Inferior parietal cortex (tissue), 1 donor: Measurements from ENCODE around the gene NAP1L4.

Source experiments
- DNase-seq: peaks from one replicate; pipeline ENCODE4 v3.0.0-alpha.2; 2016; ENCODE audit errors: extremely low spot score

NAP1L4 gene

DNA sequence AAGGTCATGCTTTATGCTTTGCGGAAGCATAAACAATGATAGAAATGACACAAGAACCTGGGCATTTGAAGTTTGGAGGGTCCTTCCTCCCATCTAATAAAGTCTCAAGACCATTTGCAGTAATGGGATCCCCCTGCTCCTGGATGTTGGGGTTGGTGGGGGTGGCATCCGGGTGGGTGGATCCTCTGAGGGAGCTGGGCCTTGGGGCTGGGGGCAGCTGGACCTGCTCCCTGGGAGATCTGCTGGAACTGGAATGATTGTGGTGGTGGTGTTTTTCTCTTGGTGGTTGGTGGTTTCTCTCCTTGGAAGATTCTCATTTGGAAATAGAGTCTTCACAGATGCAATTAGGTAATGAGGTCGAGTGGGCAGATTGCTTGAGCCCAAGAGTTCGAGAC lies 2.2 kb upstream of the NAP1L4 start:
- no peak for DNase-seq

DNA sequence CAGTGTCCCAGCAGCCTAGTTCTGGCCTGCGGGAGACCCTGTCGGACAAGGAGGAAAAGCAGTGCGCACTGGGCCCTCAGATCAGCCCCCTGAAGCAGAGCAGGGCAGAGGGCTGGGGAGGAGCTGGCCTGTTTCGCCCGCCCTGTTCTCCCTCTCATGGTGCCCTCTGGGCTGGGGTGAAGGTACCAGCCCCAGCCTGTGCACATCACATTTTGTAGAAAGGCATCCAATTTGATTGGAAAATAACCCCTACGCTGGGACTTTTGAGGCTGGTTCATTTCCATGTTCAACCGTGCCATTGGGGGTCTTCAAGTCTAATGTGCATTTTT lies 832 bp upstream of the NAP1L4 start:
- no peak for DNase-seq

DNA sequence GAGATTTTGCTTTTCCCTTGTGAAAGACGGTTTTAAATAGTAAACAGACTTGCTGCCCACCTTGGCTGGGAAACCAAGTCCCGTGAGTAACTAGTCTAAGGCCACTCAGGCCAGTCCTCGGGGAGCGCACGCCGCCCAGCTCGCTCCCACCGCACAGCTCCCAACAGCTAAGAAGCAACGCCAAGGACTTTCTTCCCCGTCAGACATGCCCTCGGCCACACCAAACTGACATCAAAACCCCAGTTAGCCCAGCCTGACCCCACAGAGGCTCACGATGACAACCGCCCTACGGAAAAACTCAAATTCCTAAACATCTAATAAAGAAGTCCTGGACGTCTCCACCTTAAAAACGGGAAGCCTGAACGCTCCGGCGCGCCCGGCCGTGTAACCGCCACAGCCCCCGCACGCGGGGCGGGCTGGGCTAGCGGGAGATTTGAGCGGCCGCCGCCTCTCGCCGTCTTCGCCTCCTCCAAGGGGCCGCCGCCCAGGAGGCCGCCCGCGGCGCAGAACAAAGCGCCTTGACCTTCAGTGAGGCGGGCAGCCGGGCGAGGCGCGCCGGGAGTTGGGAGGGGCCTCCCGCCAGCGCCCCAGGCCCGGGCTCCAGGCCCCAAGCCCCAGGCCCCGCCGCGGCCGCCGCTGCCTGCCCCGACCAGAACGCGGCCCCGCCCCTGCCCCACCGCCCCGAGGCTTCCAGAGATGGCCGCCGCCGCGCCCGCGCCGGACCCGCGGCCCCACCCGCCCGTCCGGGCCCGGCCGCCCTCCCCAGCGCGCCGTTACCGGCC lies 486 bp downstream of the NAP1L4 start:
- DNase-seq = peak; percentile 43

DNA sequence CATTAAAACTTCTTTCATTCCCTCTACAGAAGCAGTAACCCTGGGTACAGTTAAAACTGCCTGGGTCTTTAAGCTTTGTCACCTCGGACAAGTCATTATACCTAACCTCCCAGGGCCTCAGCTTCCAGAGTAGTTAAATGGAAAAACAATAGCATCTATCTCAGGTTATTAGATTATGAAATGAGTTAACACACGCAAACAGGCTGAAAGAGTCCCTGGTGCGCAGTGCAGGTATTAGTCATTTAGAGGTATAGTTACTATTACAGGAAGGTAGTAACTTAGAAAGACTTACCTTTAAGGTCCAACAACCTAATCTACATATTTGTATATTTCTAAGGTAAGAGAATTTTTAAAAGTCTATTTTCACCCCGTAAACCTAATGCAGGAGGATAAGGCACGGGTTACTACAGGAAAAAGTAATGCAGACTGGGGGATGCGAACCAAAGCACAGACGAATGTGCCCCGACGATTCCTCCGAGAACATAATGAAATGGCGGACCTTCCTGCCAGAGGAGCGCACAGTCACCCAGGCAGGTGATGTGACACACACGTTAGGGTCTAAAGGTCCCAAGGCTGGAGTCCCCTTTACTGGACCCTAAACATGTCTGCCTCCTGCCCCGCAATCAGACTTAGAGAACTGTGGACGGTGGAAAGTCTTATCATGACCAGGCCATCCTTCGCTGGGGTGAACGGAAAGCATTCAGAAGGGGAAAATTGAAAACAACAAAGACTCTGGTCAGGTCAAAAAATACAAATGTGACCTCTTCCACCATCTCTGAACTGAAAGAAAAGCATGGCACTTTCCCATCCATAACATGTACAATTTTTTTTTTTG lies 1.3 kb downstream of the NAP1L4 start:
- no peak for DNase-seq

DNA sequence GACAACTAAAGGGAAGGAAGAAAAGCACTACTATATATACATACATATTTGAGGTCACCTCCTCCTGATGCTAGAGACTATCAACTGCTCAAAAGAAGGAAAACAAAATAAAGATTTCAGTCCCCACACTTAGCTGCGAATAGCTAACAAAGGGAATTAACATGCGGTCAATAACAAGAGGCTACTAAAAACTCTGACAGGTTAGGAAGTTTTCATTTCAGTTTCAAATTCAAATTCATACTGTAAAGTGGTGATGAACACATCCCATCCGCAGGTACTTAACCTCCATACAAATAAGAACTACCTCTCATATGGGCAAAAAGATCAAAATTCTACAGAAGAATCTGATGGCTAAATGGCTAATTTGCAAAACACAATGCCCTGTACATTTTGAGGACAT lies 2.6 kb downstream of the NAP1L4 start:
- no peak for DNase-seq

DNA sequence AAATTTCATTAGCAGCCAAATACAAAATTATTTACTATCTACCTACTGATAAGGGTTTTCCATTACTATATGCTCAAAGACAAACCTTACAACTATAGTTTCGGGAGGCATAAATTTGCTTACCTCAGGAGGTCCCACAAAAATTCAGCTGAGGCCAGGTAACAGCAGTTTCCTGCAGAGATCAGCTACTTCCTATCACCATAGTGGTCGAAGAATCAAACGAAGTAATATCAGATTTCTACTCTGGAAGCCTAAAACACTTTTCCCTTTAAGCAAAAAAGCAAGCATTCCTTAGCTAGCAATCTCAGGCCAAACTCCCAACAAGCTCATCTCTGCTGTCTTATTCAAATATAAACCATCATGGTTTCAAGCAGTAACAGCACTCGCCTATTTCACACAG lies 3.1 kb downstream of the NAP1L4 start:
- DNase-seq = no peak

DNA sequence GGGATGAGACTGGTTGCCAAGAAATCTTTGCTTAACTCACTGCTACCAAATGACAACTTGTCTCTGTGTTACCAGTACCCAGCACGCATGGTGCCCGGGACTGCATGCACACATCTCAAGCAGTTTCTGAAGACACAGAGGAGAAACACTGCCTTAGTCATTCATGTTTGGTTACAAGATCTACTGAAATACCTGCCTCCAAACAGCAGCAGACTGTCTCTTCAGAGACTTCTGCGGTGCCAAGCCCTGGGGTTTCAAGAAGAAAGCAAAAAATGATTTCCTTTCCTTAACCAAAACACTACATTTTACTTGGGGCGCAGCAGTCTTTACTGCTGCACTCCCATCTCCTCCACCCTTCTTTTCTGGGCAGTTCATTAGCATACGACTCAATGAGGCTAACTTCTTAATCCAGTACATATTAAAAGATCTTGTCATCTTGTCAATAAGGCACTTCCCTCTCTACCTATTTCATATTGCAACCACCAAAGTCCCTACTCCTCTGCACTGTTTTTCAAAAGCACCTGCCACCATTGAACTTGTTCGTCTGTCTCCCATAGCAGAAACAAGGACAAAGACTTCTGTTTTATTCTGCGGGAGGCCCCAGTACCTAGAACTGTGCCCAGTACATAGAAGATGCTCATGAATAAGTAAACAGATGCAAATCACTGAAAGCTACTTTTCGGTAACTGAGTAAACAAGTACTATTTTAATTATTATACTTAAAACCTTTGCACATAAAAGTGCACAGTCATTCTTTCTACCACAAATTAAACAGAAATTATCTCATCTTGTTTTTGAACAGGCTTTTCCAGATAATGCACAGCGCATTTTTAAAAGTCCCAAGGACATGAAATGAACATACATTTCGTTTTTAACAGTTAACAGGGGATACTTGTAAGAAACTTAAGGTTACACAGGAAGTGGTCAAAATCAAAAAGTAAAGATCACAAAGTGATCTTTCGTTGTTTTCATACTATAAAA lies 4.0 kb downstream of the NAP1L4 start:
- DNase-seq = no peak

DNA sequence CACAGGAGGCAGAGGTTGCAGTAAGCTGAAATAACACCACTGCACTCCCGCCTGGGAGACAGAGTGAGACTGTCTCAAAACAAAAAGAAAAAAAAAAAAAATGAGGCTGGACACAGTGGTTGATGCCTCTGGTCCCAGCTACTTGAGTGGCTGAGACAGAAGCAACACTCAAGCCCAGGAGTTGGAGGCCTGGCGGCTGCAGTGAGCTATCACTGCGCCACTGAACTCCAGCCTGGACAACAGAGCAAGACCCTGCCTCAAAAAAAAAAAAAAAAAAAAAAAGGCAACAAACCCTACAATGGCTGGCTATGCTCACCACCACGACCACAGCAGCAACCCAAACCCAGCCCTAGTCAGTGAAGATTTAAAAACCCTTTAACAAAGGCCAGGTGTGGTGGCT lies 8.2 kb downstream of the NAP1L4 start:
- no peak for DNase-seq

DNA sequence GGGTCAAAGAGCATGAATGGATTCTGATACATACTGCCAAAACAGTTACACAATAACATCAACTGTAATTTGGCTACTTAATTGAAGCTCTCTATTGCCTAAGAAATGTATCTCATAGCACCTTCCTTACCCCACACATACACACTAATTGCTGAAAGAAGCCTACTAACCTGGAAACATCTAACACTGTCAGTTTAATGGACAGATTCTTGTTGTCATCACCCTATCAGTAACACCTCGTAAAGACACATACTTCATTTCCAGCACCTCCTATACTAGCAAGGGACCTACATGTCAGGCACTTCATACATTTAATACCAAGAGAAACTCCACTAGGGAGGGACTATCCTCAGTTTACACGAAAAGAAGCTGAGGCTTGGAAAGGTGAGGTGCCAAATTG lies 9.9 kb downstream of the NAP1L4 start:
- DNase-seq = no peak

DNA sequence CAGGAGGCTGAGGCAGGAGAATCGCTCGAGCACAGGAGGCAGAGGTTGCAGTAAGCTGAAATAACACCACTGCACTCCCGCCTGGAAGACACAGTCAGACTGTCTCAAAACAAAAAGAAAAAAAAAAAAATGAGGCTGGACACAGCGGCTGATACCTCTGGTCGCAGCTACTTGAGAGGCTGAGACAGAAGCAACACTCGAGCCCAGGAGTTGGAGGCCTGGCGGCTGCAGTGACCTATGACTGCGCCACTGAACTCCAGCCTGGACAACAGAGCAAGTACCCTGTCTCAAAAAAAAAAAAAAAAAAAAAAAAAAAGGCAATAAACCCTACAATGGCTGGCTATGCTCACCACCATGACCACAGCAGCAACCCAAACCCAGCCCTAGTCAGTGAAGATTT lies 11.0 kb downstream of the NAP1L4 start:
- no peak for DNase-seq

DNA sequence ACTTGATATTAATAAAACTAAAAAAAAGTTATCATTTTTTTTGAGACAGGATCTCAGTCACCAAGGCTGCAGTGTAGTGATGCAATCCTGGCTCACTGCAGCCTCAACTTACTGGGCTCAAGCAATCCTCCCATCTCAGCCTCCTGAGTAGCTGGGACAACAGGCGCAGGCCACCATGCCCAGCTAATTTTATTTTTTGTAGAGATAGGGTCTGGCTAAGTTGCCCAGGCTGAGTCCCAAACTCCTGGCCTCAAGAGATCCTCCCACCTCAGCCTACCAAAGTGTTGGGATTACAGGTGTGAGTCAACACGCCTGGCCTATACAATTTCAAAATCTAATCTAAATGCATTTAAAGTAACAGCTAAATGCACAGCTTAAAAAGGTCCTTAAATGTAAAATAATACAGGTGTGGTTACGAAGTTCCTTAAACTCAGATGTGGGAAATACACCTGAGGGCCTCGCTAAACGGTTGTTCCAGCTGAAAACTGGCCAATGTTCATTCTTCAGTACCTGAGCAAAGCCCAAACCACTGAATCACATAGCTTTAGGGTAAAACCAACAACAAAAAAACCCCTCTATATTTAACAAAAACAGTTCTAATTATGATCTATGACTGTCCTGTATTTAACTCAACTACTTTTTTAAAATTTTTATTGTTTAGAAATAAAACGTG lies 11.8 kb downstream of the NAP1L4 start:
- no peak for DNase-seq

DNA sequence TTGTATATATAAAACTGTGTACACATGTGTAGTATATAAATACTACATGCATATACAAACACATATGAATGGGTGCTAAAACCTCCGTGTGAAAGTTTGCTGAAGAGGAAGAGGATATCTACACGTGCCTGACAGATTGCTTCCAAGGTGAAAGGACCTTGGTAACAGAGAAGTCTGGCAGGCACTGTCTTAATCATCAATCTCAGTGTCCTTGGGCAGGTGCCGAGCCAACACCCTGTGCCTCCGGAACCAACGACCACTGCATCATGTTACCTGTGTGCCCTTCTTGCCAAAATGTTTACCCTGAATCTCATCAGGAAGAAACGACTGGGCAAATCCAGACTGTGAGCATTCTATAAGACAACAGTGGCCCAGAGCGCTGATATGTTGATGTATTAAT lies 15.0 kb downstream of the NAP1L4 start:
- no peak for DNase-seq

DNA sequence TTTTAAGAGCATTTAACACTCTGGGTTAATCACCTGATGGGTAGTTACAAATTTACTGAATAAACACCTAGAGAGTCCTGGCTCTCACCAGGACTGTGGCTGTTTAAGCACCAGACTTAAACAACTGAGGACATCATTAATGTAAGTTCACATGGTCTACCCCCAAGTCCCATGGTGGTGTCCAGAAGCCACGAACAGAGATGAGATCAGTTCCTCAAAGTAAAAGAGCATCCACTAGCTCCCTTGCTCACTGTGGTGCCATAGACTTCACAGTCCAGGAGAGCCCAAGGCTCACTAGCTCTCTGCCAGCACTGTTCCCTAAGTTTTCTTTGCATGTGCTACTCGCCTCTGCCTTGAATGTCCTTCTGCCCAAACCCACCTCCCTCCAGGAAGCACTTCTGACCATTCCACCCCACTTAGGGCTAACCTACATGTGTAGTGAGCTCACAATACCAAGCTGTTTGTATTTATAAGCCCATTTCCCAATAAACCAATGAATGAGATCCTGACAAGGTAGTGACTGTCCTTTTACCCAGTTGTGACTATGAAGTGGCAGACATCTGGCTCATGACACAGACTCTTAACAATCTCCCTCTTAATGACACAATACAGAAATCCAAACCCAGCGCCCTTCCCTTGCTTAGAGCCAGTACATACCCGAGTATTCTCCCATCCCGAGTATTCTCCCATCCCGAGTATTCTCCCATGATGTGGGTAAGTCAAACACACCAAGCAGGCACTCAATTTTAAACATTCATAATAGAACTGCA lies 15.7 kb downstream of the NAP1L4 start:
- no peak for DNase-seq

DNA sequence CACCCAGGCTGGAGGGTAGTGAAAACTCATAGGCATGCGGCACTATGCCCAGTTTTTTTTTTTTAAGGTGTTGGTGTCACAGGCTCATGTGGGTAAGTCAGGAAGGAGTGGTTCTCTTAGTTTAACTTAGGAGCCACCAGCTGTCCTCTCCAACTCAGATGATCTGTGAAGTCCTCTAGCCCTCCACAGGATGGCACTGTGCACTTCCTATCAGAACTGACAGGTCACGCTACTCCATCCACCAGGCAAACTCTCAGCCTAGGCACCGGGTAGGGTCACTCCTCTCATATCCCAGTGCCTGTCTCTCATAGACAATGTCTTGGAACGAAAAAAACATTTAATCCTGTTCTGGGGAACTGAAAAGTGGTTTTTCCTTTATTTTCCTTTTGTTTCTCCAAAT lies 16.5 kb downstream of the NAP1L4 start:
- DNase-seq = peak; percentile 75

DNA sequence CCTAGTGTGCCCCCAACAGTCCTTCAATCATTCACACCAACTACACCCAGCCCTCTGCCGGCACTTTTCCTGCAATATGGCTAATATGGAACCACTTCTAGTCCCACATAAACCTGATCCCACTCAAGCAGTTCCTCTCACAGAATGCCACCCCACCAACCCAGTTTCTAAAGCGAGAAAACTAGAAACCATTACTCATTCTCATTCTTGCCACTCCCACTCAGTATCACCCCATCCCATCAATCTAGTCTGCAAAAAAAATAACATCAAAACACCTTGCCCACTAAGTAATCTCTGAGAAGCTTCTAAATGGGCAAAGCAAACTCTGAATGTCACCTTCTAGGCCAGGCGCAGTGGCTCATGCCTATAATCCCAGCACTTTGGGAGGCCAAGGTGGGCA lies 17.9 kb downstream of the NAP1L4 start:
- DNase-seq = no peak

DNA sequence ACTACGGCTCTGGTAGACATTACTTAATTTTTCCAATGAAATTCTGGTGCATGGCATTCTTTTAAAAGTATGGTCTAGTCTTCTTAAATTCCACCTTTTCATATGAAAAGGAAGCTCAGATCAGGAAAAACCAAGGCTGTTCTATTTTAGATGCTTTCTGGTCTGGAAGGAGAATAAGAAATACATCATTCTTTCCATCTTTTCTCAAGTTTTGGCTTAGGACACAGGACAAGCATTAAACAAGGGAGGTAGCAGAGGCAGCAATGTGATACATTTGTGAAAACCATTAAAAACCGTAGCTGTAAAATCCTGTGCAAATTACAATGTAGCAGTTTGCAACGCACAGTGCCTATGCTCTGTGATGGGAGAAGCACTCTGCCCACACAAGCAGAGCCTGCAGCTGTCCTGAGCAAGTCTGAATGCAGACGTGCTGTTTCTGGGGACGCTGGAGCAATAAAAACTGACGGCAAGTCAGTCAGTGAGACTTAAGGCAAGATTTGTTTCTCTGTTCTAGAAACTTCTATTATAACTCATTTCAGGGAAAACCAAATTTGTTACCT lies 23.7 kb downstream of the NAP1L4 start:
- no peak for DNase-seq

DNA sequence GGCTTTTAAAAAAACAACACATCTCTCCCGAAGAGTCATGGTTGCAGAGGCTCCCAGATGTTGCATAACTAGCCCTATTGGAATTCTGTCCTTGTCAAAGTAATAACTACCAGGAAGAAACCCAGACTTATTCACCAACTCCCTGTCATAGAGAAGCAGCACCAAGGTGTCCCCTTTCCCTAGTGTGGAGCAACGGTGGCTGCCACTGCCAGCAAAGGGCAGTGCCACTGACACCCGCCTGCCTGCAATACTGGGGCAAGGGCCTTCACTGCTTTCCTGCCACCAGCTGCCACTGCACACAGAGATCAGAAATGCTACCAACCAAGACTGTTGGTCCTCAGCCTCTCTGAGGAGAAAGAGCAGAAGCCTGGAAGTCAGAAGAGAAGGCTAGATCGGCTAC lies 27.3 kb downstream of the NAP1L4 start:
- DNase-seq = no peak

DNA sequence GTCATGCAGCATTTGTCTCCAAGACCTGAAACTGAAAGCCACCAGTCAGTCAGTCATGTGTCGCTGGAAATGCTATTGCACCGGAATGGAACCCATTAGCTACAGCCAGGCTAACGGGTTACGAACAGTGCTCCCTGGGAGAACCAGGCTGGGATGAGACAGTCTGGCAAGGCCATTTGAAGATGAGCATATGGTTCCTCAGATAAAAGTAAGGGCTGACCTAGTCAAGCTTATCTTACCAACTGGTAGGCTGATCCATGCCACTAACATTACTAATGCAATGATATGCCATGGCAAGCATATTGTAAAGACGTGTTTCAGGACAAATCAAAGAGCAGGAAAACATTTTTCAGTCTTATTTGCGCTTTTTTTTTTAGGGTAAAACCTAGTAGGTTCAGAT lies 28.4 kb downstream of the NAP1L4 start:
- no peak for DNase-seq

DNA sequence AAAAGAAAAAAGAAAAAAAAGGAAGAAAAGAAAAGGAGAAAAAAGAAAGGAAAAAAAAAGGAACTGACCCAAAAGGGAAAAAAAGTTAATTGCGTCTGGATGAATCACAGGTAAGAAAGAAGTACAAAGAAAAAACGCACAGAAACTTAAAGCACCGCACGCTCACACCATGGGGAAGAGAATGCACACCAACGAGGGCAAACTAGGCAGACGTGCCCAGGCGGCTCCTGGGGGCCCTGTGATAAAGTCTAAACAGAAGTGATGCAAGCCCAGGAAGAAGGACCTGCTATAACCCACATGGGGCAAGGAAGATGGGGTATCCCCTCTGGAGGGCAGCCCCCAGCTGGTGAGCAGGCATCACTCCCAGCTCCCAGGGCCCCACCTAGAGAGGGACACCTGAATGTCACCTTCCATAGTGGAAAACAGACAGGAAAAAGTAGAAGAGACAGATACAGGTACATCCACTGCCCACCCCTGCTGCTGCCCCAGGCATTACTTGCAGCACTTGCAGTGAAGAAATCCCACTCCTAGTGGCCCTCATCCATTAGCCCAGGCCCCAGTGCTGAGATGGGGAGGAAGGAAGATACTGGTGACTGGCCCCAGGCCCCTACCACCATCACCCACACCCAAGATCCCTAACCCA lies 28.9 kb downstream of the NAP1L4 start:
- no peak for DNase-seq

DNA sequence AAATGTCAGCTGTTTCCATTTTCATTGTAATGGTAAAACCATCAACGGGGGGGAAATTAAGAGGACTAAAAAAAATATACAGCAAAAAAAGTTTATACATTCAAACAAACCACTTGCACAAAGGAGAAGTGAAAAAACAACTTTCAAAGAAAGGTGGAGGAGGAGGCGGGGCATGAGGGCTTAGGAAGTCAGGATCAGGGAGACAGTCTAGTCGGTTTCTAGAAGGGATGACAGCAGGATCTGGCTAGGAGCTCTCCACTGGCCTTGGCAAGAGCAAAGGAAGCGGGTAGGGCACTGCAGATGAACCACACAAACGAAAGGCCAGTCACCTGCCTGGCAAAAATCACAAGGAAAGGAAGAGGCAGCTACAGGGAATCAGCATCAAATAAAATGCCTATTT lies 31.0 kb downstream of the NAP1L4 start:
- no peak for DNase-seq
